OCI-M2 (cell line): ENCODE results near the gene IRF7.

ENCODE experiments used
- DNase-seq: peaks from one replicate; lab custom pipeline; 2025; ENCODE audit not compliant: unreplicated experiment; lab: John Stamatoyannopoulos, UW

Gene IRF7

DNA sequence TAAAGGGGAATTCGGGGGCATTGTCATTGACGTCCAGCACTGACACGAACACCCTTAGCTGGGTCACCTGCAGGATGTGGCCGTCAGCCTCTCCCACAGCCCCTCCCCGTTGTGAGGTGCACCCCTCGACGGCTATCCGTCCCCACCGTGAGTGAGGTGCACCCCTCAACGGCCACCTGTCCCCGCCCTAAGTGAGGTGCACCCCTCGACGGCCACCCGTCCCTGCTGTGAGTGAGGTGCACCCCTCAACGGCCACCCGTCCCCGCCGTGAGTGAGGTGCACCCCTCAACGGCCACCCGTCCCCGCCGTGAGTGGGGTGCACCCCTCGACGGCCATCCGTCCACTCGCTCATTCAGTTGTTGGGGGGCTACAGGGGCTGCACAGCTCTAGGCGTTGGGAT lies 6.1 kb upstream of the IRF7 start:
- DNase-seq = no peak

DNA sequence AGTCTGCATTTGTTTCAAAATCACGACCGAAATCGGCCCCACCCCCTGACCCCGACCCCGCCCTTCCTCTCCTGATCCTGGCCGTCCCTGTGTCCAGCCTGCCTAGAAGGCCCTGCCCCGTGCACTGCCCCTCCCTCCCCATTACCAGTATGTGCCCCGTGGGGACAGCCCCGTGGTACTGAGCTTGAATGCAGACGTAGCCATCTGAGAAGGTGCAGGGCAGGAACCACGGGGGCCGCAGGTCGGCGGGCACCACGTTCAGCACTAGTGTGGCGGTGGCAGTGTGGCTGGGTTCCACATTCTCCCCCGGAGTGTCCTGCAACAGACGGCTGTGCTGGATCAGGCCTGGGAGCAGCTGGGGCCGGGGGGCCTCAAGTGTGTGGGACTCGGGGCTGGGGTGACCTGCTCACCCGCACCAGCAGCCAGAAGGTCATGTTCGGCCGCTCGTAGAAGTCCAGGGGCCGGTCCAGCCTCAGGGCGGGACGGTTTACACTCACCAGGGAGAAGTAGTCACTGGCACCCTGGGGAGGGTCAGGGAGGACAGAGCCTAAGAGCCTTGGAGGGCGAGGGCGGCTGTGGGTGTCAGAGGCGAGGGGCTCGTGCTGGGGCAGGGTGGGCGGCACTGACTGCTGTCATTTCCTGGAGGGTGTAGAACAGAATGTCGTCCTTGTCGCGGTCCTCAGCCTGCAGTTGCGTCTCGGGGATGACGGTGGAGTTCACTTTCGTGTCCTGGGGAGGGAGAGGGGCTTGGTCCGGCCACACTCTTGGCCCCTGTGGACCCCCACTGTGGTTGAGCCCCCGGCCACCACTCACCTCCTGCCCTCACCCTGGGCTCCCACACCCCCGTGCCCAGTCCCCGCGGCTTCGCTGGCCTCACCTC lies 5.4 kb upstream of the IRF7 start:
- DNase-seq = no peak

DNA sequence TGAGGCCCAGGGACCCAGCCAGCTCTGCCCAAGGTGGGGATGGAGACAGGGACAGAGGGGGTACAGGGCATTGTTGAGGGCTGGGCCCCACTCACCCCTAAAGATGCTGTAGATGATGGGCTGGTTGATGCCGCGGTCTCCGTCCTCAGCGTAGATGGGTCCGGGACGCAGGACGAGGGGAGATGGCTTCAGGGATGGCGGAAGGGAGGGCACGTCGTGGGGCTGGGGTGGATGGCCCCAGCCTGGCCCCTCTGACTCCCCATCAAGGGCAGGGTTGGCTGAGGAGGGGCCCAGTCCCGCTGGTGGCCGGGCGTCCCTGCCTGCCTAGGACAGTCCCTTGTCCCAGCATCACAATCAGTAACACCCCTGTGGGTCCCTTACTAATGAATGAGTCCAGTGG lies 4.5 kb upstream of the IRF7 start:
- DNase-seq = no peak

DNA sequence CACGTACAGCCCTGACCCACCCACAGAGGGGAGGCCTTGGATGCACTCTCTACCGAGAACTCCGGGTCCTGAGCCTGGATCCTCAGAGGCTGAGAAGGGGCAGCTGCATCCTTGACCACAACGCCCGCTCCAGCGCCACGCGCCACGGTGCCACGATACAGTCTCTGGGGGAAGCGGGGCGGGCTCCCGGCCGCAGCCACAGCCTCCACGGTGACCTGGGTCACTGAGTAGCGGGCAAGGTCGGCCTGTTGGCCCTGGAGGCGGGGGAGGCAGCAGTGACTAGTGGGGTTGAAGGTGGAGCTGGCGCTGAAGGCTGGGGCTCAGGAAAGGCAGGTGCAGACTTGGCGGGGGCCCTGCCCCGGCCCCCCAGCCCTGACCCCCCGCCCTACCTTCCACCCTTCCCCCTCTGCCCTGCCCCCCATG lies 3.9 kb upstream of the IRF7 start:
- no peak for DNase-seq

DNA sequence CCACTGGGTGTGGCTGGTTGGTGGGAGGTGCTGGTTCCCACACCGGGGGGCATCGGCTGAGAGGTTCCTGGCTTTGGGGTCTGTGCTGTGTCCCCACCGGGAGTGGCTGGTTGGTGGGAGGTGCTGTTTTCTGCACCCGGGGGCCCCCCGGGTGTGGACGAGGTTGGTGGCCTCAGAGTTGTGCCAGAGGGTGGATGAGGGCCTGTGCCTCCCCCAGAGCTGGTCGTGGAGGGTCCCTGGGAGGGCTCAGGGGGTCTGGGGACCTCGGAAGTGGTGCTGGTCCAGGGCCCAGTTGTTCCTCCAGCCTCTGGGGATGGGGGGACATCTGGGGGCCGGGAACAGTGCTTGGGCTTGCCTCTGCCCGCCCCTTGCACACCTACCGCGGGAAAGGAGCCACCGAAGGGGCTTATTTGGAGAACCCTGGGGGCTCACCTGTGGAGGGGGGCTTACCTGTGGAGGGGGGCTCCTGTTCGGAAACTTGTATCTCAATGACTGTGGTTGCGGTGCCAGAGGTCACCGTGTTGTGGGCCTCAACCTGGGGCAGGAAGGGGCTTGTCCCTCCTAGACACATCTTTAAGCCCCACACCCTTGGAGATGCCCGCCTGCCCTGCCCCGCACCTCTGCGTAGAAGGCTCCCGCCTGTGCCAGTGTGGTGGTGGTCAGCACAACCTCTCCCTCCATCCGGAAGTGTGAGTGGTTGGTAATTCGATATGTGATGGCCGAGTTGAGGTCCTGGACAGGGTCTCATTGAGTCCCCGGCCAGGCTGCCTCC lies 3.3 kb upstream of the IRF7 start:
- DNase-seq = no peak

DNA sequence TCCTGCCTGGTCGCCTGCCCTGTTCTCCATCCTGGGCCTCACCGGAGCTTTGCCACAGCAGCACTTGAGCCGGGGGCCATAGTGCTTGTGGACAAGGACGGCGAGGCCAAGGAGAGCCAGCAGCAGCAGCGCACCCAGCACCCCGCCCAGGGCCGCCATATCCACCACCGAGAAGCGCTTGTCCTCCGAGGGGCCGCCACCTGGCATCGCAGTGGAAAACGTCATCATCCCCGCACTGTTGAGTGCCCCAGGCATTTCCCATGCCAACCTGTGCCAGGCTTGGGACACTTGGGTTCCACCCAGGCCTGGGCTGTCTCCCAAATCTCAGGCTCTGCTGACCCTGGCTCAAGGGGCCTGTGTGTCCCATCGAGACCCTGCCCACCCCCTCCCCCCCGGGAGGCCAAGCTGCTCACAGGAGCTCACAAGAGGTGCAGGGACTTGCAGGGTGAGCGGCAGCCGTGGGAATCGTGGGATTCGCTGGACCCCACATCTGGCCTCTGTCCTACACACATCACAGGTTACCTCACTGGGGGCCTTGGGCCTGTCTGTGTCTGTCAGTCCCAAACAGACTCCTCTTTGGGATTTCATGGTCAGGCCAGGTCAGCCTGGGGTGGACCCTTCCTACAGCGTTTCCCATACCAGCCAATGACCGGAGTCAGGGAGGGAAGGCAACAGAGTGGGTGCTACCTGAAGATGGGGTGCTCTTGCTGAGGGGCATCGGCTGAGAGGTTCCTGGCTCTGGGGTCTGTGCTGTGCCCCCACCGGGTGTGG lies 2.3 kb upstream of the IRF7 start:
- DNase-seq = no peak

DNA sequence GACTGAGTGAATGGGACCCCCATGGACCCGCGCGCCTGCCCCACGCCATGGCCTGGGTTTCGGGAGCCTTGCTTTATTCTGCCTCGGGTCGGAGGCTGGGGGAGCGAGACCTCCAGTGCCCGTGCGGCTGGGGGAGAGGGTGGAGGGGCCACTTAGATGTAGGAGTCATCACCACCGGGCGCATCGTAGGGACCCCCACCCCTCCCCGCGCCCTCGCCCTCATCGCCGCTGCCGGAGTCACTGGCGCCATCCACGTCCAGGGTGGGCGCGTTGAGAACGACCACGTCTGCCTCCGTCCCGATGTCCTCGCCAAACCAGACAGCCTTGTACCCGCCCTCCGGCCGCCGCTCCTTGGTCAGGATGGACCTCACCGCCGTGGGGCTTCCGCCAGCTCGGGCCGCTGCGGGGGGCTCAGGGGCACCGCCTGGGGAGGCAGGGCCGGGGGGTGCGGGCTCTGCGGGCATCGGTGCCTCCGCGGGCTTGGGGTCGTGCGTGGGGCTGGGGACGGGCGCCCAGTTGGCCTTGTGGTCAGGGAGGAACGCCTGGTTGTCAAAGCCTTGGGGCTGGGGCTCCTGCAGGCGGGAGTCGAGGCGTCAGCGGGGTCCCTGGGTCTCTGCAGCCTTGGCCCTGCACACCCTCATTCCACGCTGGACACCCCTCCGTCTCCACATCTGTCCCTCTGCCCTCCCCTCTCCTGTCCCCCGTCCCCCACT lies 1.6 kb upstream of the IRF7 start:
- no peak for DNase-seq

DNA sequence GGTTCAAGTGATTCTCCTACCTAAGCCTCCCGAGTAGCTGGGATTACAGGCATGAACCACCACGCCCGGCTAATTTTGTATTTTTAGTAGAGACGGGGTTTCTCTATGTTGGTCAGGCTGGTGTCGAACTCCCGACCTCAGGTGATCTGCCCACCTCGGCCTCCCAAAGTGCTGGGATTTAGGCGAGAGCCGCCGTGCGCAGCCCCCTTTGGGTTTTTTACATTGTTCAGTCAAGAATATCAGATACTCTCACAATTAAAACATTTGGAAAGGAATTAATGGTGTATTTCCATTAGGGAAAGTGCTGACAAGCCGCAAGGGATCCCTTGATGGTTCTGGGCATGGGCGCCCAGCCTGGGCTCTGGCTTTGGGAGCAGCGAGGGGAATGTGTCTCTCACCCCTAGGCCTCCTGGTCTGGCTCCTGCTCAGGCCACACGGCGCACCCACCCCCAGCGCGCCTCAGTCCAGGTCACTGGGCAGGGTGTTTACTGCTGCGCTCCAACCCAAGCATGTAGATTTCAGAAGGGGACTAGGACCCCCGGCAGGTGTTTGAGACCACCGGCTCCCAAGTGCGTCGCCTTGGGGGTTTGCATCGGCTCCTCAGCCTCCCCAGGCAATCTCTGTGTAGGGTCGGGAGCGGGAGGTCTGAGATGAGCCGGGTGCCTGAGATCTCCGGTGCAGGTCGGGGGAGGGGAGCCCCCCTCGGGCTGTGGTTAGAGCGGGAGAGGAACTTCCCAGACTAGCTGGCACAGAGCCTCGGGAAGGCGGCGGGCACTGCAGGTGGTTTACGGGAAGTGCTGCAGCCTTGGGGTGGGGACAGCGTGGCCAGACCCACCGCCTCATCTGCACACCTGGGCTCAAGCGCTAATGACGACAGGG lies 809 bp upstream of the IRF7 start:
- no peak for DNase-seq

DNA sequence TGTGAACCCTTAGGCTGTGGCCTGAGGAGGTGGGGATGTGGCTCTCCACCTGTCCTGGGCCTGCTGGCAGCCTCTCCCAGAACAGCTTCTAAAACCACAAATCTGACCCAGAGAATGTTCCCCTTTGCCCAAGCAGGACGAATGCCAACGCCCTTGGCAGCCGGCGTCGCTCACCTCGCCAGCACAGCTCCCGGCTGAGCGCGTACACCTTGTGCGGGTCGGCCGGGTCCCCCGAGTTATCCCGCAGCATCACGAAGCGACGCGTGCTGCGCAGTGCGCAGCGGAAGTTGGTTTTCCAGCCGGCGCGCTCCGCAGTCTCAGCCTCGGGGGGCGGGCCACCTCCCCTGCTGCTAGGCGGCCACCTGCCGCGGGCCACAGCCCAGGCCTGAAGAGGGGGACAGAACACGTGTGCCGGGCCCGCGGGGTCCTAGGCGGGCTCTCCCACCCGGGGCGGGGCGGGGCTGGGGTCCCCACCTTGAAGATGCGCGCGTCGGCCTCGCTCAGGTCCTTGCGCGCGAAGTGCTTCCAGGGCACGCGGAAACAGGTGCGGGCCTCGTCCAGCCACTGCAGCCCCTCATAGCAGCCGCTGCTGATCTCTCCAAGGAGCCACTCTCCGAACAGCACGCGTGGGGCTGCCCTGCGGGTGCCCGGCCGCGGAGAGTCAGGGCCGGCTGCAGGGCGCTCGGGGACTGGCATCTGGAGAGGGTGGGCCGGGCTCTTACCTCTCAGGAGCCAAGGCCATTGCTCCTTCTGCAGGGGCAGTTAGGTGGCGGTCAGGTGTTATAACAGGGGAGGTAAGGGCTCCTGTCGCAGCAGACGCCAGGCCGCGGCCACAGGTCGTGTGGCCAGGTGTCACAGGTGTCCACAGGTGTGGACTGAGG lies 887 bp downstream of the IRF7 start:
- DNase-seq = no peak

DNA sequence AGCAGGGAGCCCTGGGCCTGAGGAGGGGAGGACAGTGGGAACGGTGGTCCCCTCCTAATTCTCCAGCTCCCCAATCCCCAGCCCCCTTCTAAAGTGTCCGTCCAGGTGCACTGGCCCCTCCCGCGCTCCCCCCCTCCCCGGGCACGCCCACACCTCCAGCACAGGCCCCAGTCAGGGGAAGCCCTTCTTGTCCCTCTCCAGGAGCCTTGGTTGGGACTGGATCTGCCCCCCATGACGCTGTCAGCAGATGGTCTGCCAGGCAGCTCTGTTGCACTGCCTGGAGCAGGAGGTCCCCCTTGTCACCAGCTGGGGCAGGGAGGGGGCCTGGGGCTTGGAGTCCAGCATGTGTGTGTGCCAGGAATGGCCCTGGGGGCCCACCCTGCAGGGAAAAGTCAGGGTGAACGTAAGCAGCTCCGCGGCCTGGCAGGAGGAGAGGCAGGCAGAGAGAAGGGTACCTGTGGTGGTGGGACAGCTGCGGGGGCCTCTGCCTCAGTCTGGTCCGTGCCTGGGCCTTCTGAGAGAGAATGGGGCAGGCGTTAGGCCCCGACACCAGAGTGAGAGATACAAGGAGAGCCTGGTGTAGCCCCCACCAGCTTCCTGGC lies 1.6 kb downstream of the IRF7 start:
- no peak for DNase-seq

DNA sequence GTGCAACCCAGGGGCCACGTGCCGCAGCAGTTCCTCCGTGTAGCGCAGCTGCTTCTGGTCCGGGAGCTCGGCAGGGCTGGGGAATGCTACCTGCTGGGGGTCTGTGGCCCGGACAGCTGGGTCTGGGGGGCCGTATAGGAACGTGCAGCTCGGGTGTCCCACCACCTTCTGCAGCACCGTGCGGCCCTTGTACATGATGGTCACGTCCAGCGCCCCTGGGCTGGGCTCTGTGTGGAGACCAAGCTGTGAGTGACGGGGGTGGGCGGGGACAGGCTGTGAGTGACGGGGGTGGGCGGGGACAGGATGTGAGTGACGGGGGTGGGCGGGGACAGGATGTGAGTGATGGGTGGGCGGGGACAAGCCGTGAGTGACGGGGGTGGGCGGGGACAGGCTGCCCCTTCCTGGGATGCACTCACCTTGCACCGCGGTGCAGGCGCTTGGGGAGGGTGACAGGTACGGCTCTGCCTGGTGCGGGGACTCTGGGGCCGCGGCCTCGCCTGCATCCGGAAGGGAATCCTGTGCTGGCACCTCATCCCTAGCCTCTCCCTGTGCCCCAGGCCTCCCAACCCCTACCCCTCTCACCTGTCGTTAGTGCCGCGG lies 2.3 kb downstream of the IRF7 start:
- DNase-seq = no peak

DNA sequence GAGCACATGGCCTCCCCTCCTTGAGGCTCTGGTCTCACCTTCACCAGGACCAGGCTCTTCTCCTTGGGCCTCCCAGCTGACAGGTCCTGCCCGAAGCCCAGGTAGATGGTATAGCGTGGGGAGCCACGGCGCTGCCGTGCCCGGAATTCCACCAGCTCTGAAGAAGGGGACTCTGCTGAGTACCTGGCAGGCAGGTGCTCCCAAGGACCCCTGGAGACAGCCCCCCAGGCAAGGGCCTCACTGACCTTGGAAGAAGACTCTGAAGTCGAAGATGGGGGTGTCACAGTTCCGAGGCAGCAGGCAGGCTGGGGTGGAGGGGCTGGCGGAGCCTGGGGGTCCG lies 2.8 kb downstream of the IRF7 start:
- no peak for DNase-seq

DNA sequence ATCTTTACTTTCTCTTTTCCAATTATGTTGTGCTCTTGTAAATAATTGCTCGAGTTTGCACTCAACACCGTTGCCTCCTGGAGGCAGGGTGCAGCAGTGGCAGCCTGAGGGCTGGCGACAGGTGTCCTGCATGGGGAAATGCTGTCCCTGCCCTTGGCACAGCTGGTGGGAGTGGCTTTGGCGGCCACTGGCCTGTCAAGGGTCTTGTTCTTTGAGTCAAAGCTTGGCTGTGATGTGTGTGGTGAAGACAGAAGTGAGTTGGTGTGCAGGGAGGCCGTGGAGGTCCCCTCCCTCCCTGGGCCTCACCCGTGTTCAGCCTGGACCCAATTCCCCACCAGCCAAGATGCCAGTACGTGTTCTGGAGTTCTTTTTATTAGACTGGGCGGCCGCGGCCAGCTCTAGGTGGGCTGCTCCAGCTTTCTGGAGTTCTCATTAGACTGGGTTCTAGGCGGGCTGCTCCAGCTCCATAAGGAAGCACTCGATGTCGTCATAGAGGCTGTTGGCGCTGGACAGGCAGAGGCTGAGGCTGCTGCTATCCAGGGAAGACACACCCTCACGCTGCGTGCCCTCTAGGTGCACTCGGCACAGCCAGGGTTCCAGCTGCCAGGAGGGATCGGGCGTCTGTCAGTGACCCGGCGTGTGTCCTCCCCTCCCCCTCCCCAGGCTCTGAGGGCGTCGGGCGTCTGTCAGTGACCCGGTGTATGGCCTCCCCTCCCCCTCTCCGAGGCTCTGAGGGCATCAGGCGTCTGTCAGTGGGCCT lies 3.4 kb downstream of the IRF7 start:
- no peak for DNase-seq

DNA sequence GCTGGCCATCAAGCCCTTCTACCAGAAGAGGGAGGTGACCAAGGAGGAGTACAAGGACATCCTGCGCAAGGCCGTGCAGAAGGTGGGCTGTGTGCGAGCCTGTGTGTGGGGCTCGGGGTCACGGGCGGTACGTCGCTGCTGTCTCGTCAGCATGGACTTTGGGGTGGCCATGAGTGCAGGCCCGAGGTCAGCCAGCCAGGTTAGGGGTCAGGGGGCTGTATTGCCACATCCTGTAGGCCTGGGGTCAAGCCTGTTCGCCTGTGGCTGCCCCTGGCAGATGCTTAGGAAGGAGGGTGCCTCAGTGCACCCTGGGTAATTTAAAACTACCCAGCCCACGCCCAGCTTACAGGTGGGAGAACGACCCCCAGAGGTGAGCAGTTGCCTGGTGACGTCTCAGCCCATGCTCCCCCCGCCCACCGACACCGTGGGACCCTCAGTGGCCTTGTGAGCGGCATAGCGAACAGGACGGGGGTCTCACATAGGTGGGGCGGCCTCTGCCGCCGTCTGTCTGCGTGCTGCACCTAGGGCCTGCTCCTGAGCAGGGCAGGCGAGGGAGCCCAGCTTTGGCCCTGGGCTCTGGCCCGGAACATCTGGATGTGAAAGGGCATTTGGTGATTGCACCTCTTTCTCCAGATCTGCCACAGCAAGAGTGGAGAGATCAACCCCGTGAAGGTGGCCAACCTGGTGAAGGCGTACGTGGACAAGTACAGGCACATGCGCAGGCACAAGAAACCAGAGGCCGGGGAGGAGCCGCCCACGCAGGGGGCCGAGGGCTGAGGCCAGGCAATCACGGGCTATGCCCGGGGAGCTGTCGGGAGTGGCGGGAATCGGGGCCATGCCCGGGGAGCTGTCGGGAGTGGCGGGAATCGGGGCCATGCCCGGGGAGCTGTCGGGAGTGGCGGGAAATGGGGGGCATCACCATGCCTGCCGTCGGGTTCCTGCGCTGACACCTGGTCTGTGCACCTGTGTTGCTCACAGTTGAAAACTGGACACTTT lies 4.5 kb downstream of the IRF7 start:
- DNase-seq = no peak

DNA sequence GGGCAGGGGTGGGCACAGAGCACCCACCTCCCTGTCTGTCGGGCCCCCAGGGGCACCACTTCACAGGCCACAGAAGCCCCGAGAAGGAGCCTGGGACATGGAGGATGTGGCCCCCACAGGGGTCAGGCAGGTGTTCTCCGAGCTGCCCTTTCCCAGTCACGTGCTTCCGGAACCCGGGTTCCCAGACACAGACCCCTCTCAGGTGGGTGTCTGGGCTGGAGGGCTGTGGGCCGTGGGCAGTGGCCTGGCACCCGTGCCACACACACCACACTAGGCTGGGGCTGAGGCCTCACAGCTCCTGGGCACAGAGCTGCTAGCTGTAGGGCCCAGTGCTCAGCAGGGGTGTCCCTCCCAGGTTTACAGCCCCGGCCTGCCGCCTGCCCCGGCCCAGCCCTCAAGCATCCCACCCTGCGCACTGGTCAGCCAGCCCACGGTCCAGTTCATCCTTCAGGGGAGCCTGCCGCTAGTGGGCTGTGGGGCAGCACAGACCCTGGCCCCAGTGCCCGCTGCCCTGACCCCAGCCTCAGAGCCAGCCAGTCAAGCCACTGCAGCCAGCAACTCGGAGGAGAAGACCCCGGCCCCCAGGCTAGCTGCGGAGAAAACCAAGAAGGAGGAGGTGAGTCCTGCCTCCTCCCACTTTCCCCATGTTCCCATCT lies 5.5 kb downstream of the IRF7 start:
- no peak for DNase-seq

DNA sequence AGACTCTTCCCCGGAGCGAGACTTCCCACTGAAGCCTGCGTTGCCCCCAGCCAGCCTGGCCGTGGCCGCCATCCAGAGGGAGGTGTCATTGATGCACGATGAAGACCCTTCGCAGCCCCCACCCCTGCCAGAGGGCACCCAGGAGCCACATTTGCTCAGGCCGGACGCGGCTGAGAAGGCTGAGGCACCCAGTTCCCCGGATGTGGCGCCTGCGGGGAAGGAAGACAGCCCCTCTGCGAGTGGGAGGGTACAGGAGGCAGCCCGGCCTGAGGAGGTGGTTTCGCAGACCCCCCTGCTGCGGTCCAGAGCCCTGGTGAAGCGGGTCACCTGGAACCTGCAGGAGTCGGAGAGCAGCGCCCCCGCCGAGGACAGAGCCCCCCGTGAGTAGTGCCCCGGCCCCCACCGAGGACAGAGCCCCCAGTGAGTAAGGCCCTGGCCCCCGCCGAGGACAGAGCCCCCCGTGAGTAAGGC lies 6.4 kb downstream of the IRF7 start:
- DNase-seq = no peak
